ENCODE data around the gene GSDMA. TPM values are rescaled to one million over a fixed set of nuclear protein-coding genes. Genes with fewer than 3 reads are reported as not detected.
"Not testable (repeated sequence)": the region's sequence is repeated elsewhere in the genome, so short reads cannot be mapped to it uniquely, and the experiment has no call there.

The GSDMA gene
- total and polyA plus RNA-seq, 4 donors, result 0.19 to 0.61 (median 0.41) TPM; not detected in 1

DNA sequence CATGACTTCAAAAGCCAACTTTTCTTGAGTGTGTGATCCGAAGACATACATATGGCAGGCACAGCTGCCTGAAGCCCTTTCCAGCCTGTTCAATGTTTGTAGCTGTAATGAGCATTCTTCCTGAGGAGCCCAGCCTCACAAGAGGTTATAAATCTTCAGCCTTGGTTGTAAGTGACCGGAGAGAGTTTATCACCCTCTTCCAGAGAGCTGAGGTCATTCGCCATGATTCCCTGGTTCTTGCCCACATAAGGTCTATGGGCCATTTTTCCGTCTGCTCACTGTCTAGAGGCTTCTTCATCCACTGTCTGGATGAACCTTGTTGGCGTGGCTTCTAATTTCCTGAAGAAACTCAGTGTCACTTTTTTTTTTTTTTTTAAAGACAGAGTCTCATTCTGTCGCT, 42.7 kb downstream of the GSDMA start:
- Histone ChIP-seq H3K4me1 (ENCODE audit: control insufficient read depth, insufficient read depth, low read length) (no peaks in the 10 kb centered on the region), H3K4me3 (ENCODE audit: low read depth, low read length) (no peak overlapping the region), H3K27ac (ENCODE audit: low read depth, low read length) (no peak overlapping the region), H3K9me3 (ENCODE audit: control insufficient read depth, insufficient read depth, low read length) (no peaks in the 10 kb centered on the region), H3K36me3 (ENCODE audit: control insufficient read depth, insufficient read depth, low read length) (no peaks in the 10 kb centered on the region), H3K27me3 (ENCODE audit: control insufficient read depth, insufficient read depth, low read length) (no peaks in the 10 kb centered on the region)
- 81% methylated on average over 6 of the region's 6 CpGs for WGBS (ENCODE audit: insufficient coverage)
- DNase-seq (ENCODE audit: low read depth in 4 of 6, low spot score in 6 of 6), result no peak

GRCh38 chr17:40010946-40011500, 48.2 kb downstream of the GSDMA start:
- peaks cover 19% of the 10 kb centered on the region for H3K4me1 ChIP-seq (ENCODE audit: control insufficient read depth, insufficient read depth, low read length)
- not testable (repeated sequence) for H3K9me3 ChIP-seq (ENCODE audit: control insufficient read depth, insufficient read depth, low read length); H3K4me3 ChIP-seq (ENCODE audit: low read depth, low read length); H3K36me3 ChIP-seq (ENCODE audit: control insufficient read depth, insufficient read depth, low read length); H3K27ac ChIP-seq (ENCODE audit: low read depth, low read length); DNase-seq (ENCODE audit: low read depth in 4 of 6, low spot score in 6 of 6); H3K27me3 ChIP-seq (ENCODE audit: control insufficient read depth, insufficient read depth, low read length)
- 95% methylated on average over 36 of the region's 38 CpGs for WGBS (ENCODE audit: insufficient coverage)

DNA sequence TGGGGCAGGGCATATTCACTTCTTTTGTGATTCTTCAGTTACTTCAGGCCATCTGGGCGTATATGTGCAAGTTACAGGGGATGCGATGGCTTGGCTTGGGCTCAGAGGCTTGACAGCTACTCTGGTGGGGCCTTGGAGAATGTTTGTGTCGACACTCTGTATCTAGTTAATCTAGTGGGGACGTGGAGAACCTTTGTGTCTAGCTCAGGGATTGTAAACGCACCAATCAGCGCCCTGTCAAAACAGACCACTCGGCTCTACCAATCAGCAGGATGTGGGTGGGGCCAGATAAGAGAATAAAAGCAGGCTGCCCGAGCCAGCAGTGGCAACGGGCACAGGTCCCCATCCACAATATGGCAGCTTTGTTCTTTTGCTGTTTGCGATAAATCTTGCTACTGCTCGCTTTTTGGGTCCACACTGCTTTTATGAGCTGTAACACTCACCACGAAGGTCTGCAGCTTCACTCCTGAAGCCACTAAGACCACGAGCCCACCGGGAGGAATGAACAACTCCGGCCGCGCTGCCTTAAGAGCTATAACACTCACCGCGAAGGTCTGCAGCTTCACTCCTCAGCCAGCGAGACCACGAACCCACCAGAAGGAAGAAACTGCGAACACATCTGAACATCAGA, 49.3 kb downstream of the GSDMA start:
- H3K4me3 ChIP-seq (ENCODE audit: low read depth, low read length); H3K9me3 ChIP-seq (ENCODE audit: control insufficient read depth, insufficient read depth, low read length); H3K27me3 ChIP-seq (ENCODE audit: control insufficient read depth, insufficient read depth, low read length); H3K36me3 ChIP-seq (ENCODE audit: control insufficient read depth, insufficient read depth, low read length); DNase-seq (ENCODE audit: low read depth in 4 of 6, low spot score in 6 of 6); H3K27ac ChIP-seq (ENCODE audit: low read depth, low read length): not testable (repeated sequence)
- H3K4me1 ChIP-seq (ENCODE audit: control insufficient read depth, insufficient read depth, low read length), result peaks cover 19% of the 10 kb centered on the region
- 76% methylated on average over 18 of the region's 22 CpGs for WGBS (ENCODE audit: insufficient coverage)

- H3K4me3 ChIP-seq (ENCODE audit: low read depth, low read length), result no peak overlapping the region
- peaks cover 42% of the 10 kb centered on the region for H3K4me1 ChIP-seq (ENCODE audit: control insufficient read depth, insufficient read depth, low read length)
- WGBS (ENCODE audit: insufficient coverage), result 67% methylated on average over 18 of the region's 18 CpGs
- no peak overlapping the region for H3K27ac ChIP-seq (ENCODE audit: low read depth, low read length)
- H3K27me3 ChIP-seq (ENCODE audit: control insufficient read depth, insufficient read depth, low read length), result no peaks in the 10 kb centered on the region
- H3K36me3 ChIP-seq (ENCODE audit: control insufficient read depth, insufficient read depth, low read length), result peaks cover 32% of the 10 kb centered on the region
- DNase-seq (ENCODE audit: low read depth in 4 of 6, low spot score in 6 of 6), result no peak
- H3K9me3 ChIP-seq (ENCODE audit: control insufficient read depth, insufficient read depth, low read length), result no peaks in the 10 kb centered on the region
Measured at GRCh38 chr17:40014375-40014980, 51.7 kb downstream of the GSDMA start.

- H3K36me3 ChIP-seq (ENCODE audit: control insufficient read depth, insufficient read depth, low read length), result peaks cover 40% of the 10 kb centered on the region
- H3K27me3 ChIP-seq (ENCODE audit: control insufficient read depth, insufficient read depth, low read length), result no peaks in the 10 kb centered on the region
- no peaks in the 10 kb centered on the region for H3K9me3 ChIP-seq (ENCODE audit: control insufficient read depth, insufficient read depth, low read length)
- WGBS (ENCODE audit: insufficient coverage), result 63% methylated on average over 13 of the region's 20 CpGs
- no peak for DNase-seq (ENCODE audit: low read depth in 4 of 6, low spot score in 6 of 6)
- no peak within 1 kb of the TSS for H3K4me3 ChIP-seq (ENCODE audit: low read depth, low read length)
- H3K27ac ChIP-seq (ENCODE audit: low read depth, low read length), result no peak within 1 kb of the TSS
- peaks cover 46% of the 10 kb centered on the region for H3K4me1 ChIP-seq (ENCODE audit: control insufficient read depth, insufficient read depth, low read length)
Measured at GRCh38 chr17:40015005-40015997, 52.5 kb downstream of the GSDMA start, which contains the start of gene CSF3. TSS of gene CSF3 (plus strand) at chr17:40015440. CDS start at chr17:40015475, 35 bp downstream.

GRCh38 chr17:40015998-40016985, 53.5 kb downstream of the GSDMA start:
- no peak overlapping the region for H3K4me3 ChIP-seq (ENCODE audit: low read depth, low read length)
- WGBS (ENCODE audit: insufficient coverage), result 76% methylated on average over 10 of the region's 26 CpGs
- peaks cover 51% of the 10 kb centered on the region for H3K4me1 ChIP-seq (ENCODE audit: control insufficient read depth, insufficient read depth, low read length)
- no peak for DNase-seq (ENCODE audit: low read depth in 4 of 6, low spot score in 6 of 6)
- H3K9me3 ChIP-seq (ENCODE audit: control insufficient read depth, insufficient read depth, low read length), result no peaks in the 10 kb centered on the region
- H3K27me3 ChIP-seq (ENCODE audit: control insufficient read depth, insufficient read depth, low read length), result no peaks in the 10 kb centered on the region
- no peak overlapping the region for H3K27ac ChIP-seq (ENCODE audit: low read depth, low read length)
- peaks cover 50% of the 10 kb centered on the region for H3K36me3 ChIP-seq (ENCODE audit: control insufficient read depth, insufficient read depth, low read length)

GRCh38 chr17:40017422-40018080, 54.7 kb downstream of the GSDMA start:
- WGBS (ENCODE audit: insufficient coverage), result 57% methylated on average over 11 of the region's 15 CpGs
- no peak overlapping the region for H3K27ac ChIP-seq (ENCODE audit: low read depth, low read length)

DNA sequence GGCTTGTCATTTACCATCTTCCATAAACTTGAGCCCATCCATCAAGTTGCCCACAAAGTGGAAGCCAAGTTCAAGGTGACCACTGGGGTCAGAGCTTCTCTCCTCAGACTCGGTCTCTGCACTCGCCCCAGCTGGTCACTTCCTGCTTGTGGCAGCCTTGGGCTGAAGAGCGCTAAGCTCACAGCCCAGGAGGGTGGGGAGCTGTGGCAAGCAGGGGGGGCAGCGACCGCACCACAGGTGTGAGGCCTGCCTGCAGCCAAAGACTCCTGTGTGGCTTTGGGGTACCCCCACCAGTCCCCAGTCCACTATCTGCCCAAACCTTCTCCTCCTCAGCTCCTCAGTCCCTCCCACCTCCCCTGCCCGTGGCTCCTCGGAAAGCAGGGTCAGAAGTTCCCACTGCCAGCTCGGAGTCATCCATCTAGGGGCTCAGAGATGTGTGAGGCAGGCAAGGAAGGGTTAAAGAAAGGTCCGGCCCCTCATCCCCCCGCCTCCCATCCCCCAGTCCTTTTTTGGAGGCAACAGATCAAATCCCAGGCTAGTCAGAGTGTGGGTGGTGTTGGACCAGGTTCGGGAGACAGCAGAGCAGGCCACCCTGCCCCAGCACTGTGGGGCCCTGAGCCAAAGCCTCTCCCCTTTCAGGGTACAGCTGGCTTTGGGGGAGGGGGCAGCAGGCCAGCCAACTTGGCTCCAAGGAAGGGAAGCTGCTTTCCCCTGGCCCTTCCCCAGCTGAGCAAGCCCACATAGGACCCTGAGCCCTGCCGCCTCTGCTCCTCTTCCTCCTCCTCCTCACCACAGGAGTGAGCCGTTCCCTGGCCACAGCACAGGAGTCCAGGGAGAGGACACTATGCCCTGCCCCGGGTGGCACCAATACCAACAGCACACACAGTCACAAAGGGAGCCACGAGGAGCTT, 55.7 kb downstream of the GSDMA start:
- Histone ChIP-seq H3K4me1 (ENCODE audit: control insufficient read depth, insufficient read depth, low read length) (peaks cover 67% of the 10 kb centered on the region), H3K27ac (ENCODE audit: low read depth, low read length) (no peak overlapping the region), H3K36me3 (ENCODE audit: control insufficient read depth, insufficient read depth, low read length) (peaks cover 72% of the 10 kb centered on the region), H3K4me3 (ENCODE audit: low read depth, low read length) (no peak overlapping the region), H3K27me3 (ENCODE audit: control insufficient read depth, insufficient read depth, low read length) (no peaks in the 10 kb centered on the region), H3K9me3 (ENCODE audit: control insufficient read depth, insufficient read depth, low read length) (no peaks in the 10 kb centered on the region)
- peak in 2 of 6 donors; percentile 52 to 75 for DNase-seq (ENCODE audit: low read depth in 4 of 6, low spot score in 6 of 6)
- WGBS (ENCODE audit: insufficient coverage), result 22% methylated on average over 7 of the region's 15 CpGs

More at GRCh38 chr17:40017422-40018080, 54.7 kb downstream of the GSDMA start:
- no peak overlapping the region for H3K4me3 ChIP-seq (ENCODE audit: low read depth, low read length)
- peaks cover 63% of the 10 kb centered on the region for H3K36me3 ChIP-seq (ENCODE audit: control insufficient read depth, insufficient read depth, low read length)
- no peak for DNase-seq (ENCODE audit: low read depth in 4 of 6, low spot score in 6 of 6)
- no peaks in the 10 kb centered on the region for H3K9me3 ChIP-seq (ENCODE audit: control insufficient read depth, insufficient read depth, low read length)
- peaks cover 61% of the 10 kb centered on the region for H3K4me1 ChIP-seq (ENCODE audit: control insufficient read depth, insufficient read depth, low read length)
- H3K27me3 ChIP-seq (ENCODE audit: control insufficient read depth, insufficient read depth, low read length), result no peaks in the 10 kb centered on the region

Measured in spinal cord (tissue), 10 donors.